HL-60 (cell line): ENCODE results near the gene SARS2.

Experiments used
- TF ChIP-seq, protein P1 (sequence below): IDR thresholded peaks from one replicate; pipeline ENCODE4 v1.5.1; 2011; ENCODE audit warnings: low read length, control low read depth, inconsistent platforms; ENCODE audit not compliant: insufficient read depth
- TF ChIP-seq, protein P2 (sequence below): IDR thresholded peaks from 2 replicates; pipeline ENCODE4 v1.6.1; 2012; ENCODE audit warnings: low read depth; ENCODE audit not compliant: insufficient replicate concordance

DNA sequence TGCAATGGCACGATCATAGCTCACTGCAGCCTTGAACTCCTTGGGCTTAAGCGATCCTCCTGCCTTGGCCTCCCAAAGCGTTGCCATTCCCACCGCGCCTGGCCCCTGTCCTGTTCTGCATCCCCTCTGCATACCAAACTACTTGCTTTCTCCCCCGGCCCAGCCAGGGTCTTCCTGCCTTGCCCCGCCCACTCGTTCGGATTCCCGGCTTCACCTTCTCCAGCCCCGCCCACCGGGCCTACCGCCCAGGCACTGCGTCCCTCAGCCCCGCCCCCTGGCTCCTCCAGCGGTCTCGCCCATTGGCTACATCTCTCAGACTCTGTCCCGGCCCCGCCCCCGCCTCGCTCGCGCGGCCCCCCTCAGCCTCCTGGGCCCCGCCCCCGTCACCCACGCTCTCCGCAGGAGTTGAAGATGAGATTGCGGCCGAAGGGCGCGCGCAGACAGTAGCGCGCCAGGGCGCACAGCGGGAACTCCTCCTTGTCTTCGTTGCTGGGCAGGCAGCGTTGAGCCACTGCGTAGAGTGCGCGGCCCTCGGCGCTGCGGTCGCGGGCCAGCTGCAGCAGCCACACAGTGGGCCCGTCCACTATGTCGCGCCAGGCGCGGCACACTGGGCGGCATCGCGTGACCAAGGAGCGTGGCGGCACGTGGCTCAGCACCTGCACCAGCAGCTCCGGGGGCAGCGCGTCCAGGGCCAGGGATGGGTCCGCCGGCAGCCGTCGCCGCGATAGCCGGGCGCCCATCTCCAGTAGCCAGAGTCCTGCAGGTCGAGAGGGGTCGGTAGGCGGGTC lies 19.2 kb upstream of the SARS2 start:
- TF ChIP-seq, protein P1, sequence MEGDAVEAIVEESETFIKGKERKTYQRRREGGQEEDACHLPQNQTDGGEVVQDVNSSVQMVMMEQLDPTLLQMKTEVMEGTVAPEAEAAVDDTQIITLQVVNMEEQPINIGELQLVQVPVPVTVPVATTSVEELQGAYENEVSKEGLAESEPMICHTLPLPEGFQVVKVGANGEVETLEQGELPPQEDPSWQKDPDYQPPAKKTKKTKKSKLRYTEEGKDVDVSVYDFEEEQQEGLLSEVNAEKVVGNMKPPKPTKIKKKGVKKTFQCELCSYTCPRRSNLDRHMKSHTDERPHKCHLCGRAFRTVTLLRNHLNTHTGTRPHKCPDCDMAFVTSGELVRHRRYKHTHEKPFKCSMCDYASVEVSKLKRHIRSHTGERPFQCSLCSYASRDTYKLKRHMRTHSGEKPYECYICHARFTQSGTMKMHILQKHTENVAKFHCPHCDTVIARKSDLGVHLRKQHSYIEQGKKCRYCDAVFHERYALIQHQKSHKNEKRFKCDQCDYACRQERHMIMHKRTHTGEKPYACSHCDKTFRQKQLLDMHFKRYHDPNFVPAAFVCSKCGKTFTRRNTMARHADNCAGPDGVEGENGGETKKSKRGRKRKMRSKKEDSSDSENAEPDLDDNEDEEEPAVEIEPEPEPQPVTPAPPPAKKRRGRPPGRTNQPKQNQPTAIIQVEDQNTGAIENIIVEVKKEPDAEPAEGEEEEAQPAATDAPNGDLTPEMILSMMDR = no peak
- TF ChIP-seq, protein P2, sequence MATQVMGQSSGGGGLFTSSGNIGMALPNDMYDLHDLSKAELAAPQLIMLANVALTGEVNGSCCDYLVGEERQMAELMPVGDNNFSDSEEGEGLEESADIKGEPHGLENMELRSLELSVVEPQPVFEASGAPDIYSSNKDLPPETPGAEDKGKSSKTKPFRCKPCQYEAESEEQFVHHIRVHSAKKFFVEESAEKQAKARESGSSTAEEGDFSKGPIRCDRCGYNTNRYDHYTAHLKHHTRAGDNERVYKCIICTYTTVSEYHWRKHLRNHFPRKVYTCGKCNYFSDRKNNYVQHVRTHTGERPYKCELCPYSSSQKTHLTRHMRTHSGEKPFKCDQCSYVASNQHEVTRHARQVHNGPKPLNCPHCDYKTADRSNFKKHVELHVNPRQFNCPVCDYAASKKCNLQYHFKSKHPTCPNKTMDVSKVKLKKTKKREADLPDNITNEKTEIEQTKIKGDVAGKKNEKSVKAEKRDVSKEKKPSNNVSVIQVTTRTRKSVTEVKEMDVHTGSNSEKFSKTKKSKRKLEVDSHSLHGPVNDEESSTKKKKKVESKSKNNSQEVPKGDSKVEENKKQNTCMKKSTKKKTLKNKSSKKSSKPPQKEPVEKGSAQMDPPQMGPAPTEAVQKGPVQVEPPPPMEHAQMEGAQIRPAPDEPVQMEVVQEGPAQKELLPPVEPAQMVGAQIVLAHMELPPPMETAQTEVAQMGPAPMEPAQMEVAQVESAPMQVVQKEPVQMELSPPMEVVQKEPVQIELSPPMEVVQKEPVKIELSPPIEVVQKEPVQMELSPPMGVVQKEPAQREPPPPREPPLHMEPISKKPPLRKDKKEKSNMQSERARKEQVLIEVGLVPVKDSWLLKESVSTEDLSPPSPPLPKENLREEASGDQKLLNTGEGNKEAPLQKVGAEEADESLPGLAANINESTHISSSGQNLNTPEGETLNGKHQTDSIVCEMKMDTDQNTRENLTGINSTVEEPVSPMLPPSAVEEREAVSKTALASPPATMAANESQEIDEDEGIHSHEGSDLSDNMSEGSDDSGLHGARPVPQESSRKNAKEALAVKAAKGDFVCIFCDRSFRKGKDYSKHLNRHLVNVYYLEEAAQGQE = no peak
